22Rv1 (cell line): ENCODE measurements around the gene PALM.
"Not testable (repeated sequence)": the region's sequence is repeated elsewhere in the genome, so short reads cannot be mapped to it uniquely, and the experiment has no call there.

ENCODE experiments used
- H3K27ac ChIP-seq: fragments of 450-650 bp; 2 replicates; pipeline ENCODE4 v1.5.1; 2017
- ZFX ChIP-seq: fragments of 450-650 bp; IDR thresholded peaks from 2 replicates; pipeline ENCODE4 v1.6.1; 2017; ENCODE audit warnings: antibody characterized with exemption, borderline replicate concordance
- TF ChIP-seq, protein P1 (sequence below): fragments of 450-650 bp; IDR thresholded peaks from 2 replicates; pipeline ENCODE4 v1.5.1; 2017; ENCODE audit warnings: mild to moderate bottlenecking

PALM gene

DNA sequence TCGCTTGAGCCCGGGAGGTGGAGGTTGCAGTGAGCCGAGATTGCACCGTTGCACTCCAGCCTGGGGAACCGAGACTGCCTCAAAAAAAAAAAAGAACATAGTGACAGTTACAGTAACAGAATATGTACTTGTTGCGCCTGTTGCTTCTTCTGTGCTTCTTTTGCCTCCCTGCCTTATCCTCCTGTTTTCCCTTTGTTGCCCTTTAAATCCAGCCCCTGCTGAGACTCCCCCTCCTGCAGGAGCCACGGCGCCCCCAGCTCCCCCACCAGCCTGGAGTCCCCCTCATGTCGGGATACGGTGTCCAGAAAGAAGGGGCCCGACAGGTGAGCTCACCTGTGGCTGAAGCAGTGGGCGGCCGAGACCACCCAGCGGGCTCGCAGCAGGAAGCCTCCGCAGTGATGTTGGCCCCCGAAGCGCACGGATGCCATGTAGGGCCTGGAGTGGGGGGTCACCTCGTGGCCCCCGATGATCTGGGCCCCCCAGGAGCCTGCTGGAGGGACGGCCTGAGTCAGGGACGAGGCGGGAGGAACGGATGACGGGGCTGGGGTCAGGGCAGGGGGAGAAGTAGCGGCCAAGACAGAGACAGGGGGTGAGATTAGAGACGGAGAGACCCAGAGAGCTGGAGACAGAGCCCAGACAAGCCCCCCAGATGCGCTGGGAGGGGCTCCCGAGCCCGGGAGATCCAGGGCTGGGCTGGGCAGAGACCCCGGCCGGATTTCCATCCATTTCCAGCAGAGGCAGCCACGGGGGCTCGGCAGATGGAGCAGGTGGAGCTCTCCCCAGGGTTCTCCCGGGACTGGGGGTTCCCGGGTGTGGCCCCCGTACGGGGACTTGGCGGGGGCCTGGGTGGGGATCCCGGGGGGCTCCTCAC lies 14.0 kb upstream of the PALM start:
- no peak overlapping the region for H3K27ac ChIP-seq
- no peak for TF ChIP-seq ZFX
- TF ChIP-seq, protein P1, sequence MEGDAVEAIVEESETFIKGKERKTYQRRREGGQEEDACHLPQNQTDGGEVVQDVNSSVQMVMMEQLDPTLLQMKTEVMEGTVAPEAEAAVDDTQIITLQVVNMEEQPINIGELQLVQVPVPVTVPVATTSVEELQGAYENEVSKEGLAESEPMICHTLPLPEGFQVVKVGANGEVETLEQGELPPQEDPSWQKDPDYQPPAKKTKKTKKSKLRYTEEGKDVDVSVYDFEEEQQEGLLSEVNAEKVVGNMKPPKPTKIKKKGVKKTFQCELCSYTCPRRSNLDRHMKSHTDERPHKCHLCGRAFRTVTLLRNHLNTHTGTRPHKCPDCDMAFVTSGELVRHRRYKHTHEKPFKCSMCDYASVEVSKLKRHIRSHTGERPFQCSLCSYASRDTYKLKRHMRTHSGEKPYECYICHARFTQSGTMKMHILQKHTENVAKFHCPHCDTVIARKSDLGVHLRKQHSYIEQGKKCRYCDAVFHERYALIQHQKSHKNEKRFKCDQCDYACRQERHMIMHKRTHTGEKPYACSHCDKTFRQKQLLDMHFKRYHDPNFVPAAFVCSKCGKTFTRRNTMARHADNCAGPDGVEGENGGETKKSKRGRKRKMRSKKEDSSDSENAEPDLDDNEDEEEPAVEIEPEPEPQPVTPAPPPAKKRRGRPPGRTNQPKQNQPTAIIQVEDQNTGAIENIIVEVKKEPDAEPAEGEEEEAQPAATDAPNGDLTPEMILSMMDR = no peak

DNA sequence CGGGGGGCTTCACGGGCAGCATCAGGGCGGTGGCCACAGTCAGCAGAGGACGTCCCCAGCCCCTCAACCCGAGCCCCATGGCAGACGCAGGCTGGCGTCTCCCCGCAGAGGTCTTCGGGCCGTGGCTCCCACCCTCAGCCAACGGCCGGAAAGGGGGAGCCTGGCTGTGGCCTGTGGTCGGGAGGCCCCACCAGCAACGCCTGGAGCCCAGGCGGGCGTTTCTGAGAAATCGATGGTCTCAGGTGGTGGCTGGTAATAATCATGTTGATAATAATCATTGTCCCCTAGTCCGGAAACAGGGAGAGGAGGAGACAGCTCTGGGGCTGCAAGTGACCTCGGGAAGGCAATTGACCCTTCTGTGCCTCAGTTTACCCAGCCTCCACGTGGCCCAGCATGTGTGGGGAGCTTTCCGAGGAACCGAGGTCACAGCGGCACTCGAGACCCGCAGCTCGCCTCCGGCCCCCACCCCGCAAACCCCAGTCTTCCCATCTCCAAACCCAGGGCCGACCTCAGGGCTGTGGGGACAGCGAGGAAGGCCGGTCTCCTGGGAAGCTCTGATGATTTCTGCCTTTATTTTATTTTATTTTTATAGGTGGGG lies 13.3 kb upstream of the PALM start, which contains the start of gene PRSS57:
Gene PRSS57, minus strand, starts transcription at position 101 of the 598 bp plus-strand sequence. Its CDS starts 22 bp downstream, at position 79.
- TF ChIP-seq, protein P1 = no peak
- no peak for TF ChIP-seq ZFX
- H3K27ac ChIP-seq = no peak within 1 kb of the TSS

DNA sequence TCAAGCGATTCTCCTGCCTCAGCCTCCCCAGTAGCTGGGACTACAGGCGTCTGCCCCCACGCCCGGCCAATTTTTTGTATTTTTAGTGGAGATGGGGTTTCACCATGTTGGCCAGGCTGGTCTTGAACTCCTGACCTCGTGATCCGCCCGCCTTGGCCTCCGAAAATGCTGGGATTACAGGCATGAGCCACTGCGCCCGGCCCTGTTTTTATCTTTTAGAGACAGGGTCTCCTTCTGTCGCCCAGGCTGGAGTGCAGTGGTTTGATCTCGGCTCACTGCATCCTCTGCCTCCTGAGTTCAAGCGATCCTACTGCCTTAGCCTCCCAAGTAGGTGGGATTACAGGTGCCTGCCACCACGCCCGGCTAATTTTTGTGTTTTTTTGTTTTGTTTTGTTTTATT lies 10.2 kb upstream of the PALM start:
- not testable (repeated sequence) for H3K27ac ChIP-seq

DNA sequence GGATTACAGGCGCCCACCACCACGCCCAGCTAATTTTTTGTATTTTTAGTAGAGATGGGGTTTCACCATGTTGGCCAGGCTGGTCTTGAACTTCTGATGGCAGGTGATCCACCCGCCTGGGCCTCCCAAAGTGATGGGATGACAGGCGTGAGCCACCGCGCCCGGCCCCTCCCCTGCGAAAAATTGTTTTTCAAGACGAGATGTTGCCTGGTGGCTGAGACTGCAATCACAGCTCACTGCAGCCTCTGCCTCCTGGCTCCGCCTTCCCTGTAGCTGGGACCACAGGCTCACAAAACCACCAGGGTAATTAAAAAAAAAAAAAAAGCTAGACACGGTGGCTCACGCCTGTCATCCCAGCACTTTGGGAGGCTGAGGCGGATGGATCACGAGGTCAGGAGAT lies 8.8 kb upstream of the PALM start:
- not testable (repeated sequence) for H3K27ac ChIP-seq

DNA sequence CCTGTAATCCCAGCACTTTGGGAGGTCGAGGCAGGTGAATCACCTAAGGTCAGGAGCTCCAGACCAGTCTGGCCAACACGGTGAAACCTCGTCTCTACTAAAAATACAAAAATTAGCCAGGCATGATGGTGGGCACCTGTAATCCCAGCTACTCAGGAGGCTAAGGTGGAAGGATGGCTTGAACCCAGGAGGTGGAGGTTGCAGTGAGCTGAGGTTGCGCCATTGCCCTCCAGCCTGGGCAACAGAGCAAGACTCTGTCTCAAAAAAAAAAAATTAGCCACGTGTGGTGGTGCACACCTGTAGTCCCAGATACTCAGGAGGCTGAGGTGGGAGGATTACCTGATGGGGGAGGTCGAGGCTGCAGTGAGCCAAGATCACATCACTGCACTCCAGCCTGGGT lies 5.9 kb upstream of the PALM start:
- H3K27ac ChIP-seq = not testable (repeated sequence)

DNA sequence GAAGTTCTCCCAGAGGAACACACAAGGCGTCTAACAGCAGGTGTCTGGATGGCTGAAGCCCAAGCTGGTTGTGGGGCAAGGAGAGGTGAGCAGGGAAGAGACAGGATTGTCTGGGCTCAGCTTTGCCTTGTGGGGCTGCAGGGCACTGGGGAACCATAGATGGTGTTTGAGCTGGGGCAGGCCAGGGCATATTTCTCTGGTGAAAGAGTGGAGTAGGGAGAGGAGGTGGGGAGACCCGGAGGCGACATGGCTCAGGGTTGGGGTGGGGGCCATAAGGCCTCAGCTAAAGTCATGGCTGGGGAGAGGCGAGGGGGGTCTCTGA lies 5.4 kb upstream of the PALM start:
- no peak overlapping the region for H3K27ac ChIP-seq
- TF ChIP-seq, protein P1 = no peak
- no peak for TF ChIP-seq ZFX

DNA sequence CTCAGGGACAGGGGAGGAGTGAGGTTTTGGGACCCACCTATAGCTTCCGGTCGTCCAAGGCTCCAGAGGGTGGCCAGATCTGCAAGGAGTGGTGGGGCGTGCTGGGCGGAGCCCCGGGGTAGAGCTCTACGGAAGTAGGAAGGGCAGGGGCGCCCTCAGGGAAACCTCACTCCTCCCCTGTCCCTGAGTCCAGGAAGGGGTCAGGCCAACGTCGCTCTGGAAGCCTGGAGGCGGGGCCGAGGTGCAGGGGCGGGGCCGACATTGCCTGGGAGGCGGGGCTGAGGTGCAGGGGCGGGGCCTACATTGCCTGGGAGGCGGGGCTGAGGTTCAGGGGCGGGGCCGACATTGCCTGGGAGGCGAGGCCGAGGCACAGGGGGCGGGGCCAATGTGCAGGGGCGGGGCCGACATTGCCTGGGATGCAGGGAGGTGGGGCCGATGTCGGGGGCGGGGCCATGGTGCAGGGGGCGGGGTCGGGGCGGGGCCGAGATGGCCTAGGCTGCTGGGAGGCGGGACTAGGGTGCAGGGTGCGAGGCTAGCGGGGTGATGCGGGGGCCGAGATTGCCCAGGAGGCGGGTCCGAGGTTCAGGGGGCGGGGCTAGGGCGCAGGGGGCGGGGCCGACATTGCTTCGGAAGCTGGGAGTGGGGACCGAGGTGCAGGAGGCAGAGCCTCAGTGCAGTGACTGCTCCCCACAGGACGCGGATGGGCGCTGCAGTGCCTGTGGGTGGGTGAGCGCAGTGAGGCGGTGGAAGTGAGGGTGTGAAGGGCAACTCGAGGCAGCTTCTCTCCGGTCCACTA lies 4.9 kb upstream of the PALM start:
- H3K27ac ChIP-seq = no peak overlapping the region
- TF ChIP-seq ZFX = no peak
- TF ChIP-seq, protein P1 = 0 out of 2 replicates have a peak, but pooled peaks have one; percentile 5

DNA sequence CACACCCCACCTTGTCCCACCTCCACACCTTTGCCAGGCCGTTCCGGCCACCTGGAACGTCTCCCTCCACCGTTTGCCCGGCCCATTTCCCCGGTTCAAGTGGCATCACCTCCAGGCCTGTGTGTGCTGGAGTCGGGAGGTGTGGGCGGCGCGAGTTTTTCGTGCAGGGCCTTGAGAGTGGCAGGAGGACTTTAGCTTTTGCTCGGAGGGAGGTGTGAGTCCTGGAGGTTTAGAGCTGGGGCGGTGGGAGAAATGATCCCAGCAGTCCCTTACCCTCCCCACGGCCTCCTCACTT lies 4.3 kb upstream of the PALM start:
- no peak overlapping the region for H3K27ac ChIP-seq
- TF ChIP-seq, protein P1 = no peak
- TF ChIP-seq ZFX = no peak
